ENCODE measurements around the gene THSD8.
"Not testable (repeated sequence)": the region's sequence is repeated elsewhere in the genome, so short reads cannot be mapped to it uniquely, and the experiment has no call there.

Gene THSD8

GRCh38 chr19:12792051-12792852 lies 9.6 kb upstream of the THSD8 start:
- no peaks in the 10 kb centered on the region; the same call in 1 of the 2 replicates for H3K9me3 ChIP-seq
- in situ Hi-C loops (cut with MboI; ENCODE audit: low sequenced_read_pairs), result no loop called here
- DNase-seq (ENCODE audit: low spot score in 2 of 2), result peak; percentile 64 to 84
- H3K4me3 ChIP-seq, result peak overlapping the region; percentile 59
- peaks cover 21% of the 10 kb centered on the region for H3K4me1 ChIP-seq
- H3K36me3 ChIP-seq (replicated peaks), result peaks cover 9% of the 10 kb centered on the region
- H3K27me3 ChIP-seq (ENCODE audit: low read depth), result no peaks in the 10 kb centered on the region

- in situ Hi-C loops (cut with MboI; ENCODE audit: low sequenced_read_pairs), result no loop called here
- H3K9me3 ChIP-seq, result no peaks in the 10 kb centered on the region; the same call in 1 of the 2 replicates
- H3K4me3 ChIP-seq, result peak overlapping the region; percentile 59
- peaks cover 10% of the 10 kb centered on the region for H3K36me3 ChIP-seq (replicated peaks)
- peaks cover 21% of the 10 kb centered on the region for H3K4me1 ChIP-seq
- H3K27me3 ChIP-seq (ENCODE audit: low read depth), result no peaks in the 10 kb centered on the region
- DNase-seq (ENCODE audit: low spot score in 2 of 2), result no peak
These were observed 9.0 kb upstream of the THSD8 start for GRCh38 chr19:12792853-12793289.

DNA sequence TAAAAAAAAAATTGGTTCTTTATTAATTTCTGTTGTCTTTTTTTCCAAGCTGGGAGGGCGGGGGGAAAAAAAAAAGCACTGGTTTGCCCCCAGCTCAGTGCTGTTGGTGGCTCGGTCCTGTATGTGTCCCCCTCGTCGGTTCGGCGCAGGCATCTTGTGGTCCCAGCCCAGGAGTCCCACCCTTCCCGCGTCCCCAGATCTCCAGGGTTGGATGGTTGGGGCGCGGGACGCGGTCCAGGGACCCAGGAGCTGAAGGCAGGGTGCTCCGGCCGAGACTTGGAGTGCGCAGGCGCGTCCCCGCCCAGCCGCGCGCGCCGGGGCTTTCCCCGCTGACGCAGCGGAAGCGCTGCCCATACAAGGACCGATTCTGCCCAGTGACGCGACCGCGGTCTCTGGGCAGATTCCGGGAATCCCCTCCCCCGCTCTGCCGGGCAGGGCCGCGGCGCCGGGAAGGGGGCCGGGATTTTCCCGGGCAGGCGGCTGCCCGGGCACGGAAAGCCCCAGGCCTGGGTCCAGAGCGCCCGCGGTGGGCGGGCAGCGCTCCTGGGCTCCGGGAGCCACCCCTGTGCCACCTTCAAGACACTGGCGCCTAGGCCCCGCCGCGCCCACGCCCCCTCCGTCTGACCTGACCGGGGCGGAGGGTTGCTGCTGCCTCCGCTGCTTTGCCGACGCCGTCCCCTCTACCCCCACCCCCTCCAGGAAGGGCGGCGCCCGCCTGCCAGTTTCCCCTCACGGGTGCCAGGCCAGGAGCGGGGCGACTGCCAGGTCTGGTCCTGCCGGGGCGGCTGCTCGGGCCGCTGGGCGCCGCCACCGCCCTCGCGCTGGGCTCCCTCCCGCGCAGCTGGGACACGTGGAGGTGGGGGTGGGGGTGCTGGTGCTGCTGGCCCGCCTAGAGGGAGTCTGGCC lies 8.3 kb upstream of the THSD8 start:
- peaks cover 10% of the 10 kb centered on the region for H3K36me3 ChIP-seq (replicated peaks)
- no peaks in the 10 kb centered on the region; the same call in 1 of the 2 replicates for H3K9me3 ChIP-seq
- peaks cover 21% of the 10 kb centered on the region for H3K4me1 ChIP-seq
- H3K27me3 ChIP-seq (ENCODE audit: low read depth), result no peaks in the 10 kb centered on the region
- H3K4me3 ChIP-seq, result peak overlapping the region; percentile 59
- in situ Hi-C loops (cut with MboI; ENCODE audit: low sequenced_read_pairs), result no loop called here
- peak; percentile 88 to 93 for DNase-seq (ENCODE audit: low spot score in 2 of 2)

DNA sequence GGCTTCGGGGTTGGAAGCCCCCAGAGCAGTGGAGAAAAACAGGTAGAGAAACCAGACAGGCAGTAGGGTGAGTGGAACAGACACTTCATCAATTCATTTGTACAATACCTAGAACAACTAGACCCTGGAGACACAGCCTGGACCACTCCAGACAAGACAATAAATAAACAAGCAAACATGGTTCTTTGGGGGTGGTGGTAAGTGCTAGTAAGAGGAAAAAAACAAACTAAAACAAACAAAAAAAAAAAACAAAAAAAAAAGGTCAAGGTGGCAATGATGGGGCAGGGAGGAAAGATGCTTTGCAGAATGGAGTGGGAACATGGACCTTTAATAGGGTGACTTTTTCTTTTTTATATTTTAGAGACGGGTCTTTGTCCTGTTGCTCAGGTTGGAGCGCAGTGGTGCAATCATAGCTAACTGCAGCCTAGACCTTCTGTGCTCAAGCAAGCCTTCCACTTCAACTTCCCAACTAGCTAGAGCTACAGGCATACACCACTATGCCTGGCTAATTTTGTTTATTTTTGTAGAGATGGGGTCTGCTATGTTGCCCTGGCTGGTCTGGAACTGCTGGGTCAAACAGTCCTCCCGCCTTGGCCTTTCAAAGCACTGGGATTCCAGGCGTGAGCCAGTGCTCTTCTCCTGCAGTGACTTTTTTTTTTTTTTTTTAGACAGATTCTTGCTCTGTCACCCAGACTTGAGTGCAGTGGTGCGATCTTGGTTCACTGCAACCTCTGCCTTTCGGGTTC lies 7.5 kb upstream of the THSD8 start:
- H3K27me3 ChIP-seq (ENCODE audit: low read depth), result no peaks in the 10 kb centered on the region
- H3K4me1 ChIP-seq, result peaks cover 13% of the 10 kb centered on the region
- peak overlapping the region; percentile 59 for H3K4me3 ChIP-seq
- no peaks in the 10 kb centered on the region; the same call in 1 of the 2 replicates for H3K9me3 ChIP-seq
- no peak for DNase-seq (ENCODE audit: low spot score in 2 of 2)
- H3K36me3 ChIP-seq (replicated peaks), result peaks cover 18% of the 10 kb centered on the region
- in situ Hi-C loops (cut with MboI; ENCODE audit: low sequenced_read_pairs), result no loop called here

- Histone ChIP-seq H3K36me3 (replicated peaks) (peaks cover 24% of the 10 kb centered on the region), H3K4me3 (no peak overlapping the region), H3K27me3 (ENCODE audit: low read depth) (no peaks in the 10 kb centered on the region), H3K9me3 (no peaks in the 10 kb centered on the region; the same call in 1 of the 2 replicates), H3K4me1 (peaks cover 13% of the 10 kb centered on the region)
- DNase-seq (ENCODE audit: low spot score in 2 of 2), result no peak
- in situ Hi-C loops (cut with MboI; ENCODE audit: low sequenced_read_pairs), result no loop called here
These were observed 6.9 kb upstream of the THSD8 start for GRCh38 chr19:12794971-12795381.

GRCh38 chr19:12796146-12797071 lies 5.5 kb upstream of the THSD8 start:
- in situ Hi-C loops (cut with MboI; ENCODE audit: low sequenced_read_pairs), result no loop called here
- DNase-seq (ENCODE audit: low spot score in 2 of 2), result peak; percentile 86 to 88
- no peak overlapping the region for H3K4me3 ChIP-seq

DNA sequence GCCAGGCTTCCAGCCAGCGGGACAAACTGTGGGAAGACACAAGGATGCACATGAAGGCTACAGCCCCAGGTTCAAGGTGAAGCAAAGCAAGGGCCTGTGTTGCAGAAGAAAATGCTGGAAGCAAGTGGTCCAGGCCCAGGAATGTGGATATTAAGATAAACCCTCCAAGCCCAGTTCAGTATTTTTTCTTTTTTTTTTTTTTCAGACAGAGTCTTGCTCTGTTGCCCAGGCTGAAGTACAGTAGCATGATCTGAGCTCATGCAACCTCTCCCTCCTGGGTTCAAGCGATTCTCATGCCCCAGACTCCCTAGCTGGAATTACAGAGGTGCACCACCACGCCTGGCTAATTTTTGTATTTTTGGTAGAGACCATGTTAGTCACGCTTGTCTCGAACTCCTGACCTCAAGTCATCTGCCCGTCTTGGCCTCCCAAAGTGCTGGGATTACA lies 4.7 kb upstream of the THSD8 start:
- H3K36me3 ChIP-seq (replicated peaks), result peaks cover 37% of the 10 kb centered on the region
- no peak overlapping the region for H3K4me3 ChIP-seq
- in situ Hi-C loops (cut with MboI; ENCODE audit: low sequenced_read_pairs), result no loop called here
- H3K9me3 ChIP-seq, result no peaks in the 10 kb centered on the region; the same call in 1 of the 2 replicates
- peaks cover 11% of the 10 kb centered on the region for H3K4me1 ChIP-seq
- H3K27me3 ChIP-seq (ENCODE audit: low read depth), result no peaks in the 10 kb centered on the region
- DNase-seq (ENCODE audit: low spot score in 2 of 2), result no peak

More at GRCh38 chr19:12796146-12797071, 5.5 kb upstream of the THSD8 start:
- H3K36me3 ChIP-seq (replicated peaks), result peaks cover 35% of the 10 kb centered on the region
- H3K27me3 ChIP-seq (ENCODE audit: low read depth), result no peaks in the 10 kb centered on the region
- H3K4me1 ChIP-seq, result peaks cover 10% of the 10 kb centered on the region
- no peaks in the 10 kb centered on the region; the same call in 1 of the 2 replicates for H3K9me3 ChIP-seq

DNA sequence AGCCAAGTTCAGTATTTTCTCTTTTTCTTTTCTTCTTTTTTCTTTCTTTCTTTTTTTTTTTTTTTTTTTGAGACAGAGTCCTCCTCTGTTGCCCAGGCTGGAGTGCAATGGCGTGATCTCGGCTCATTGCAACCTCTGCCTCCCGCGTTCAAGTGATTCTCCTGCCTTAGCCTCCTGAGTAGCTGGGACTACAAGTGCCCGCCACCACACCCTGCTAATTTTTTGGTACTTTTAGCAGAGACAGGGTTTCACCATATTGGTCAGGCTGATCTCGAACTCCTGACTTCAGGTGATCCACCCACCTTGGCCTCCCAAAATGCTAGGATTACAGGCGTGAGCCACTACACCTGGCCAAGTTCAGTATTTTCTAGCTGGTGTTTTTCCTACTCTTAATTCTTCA lies 4.3 kb upstream of the THSD8 start:
- in situ Hi-C loops (cut with MboI; ENCODE audit: low sequenced_read_pairs); H3K9me3 ChIP-seq; DNase-seq (ENCODE audit: low spot score in 2 of 2); H3K4me3 ChIP-seq; H3K27me3 ChIP-seq (ENCODE audit: low read depth): not testable (repeated sequence)
- Histone ChIP-seq H3K36me3 (replicated peaks) (peaks cover 37% of the 10 kb centered on the region), H3K4me1 (peaks cover 15% of the 10 kb centered on the region)

GRCh38 chr19:12799742-12800465 lies 2.0 kb upstream of the THSD8 start:
- H3K36me3 ChIP-seq (replicated peaks), result peaks cover 37% of the 10 kb centered on the region
- peak overlapping the region; percentile 98 for H3K4me3 ChIP-seq
- no peaks in the 10 kb centered on the region for H3K27me3 ChIP-seq (ENCODE audit: low read depth)
- in situ Hi-C loops (cut with MboI; ENCODE audit: low sequenced_read_pairs), result no loop called here
- no peak for DNase-seq (ENCODE audit: low spot score in 2 of 2)
- no peaks in the 10 kb centered on the region; the same call in 1 of the 2 replicates for H3K9me3 ChIP-seq
- peaks cover 12% of the 10 kb centered on the region for H3K4me1 ChIP-seq

DNA sequence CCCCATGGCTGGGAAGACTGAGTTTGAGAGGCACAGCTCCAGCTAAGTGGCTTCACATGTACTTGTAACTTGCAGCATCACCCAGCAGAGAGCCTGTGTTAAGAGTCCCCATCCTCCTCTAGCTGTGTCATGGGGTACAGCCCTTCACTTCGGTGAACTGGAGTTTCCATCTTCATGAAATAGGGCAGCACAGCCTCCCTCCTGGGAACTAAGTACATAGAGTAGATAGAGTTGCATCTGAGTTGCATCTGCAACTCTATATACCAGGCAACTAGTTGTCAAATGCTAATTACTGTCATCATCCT lies 1.5 kb upstream of the THSD8 start:
- no peak for DNase-seq (ENCODE audit: low spot score in 2 of 2)
- H3K4me1 ChIP-seq, result peaks cover 12% of the 10 kb centered on the region
- no peaks in the 10 kb centered on the region for H3K27me3 ChIP-seq (ENCODE audit: low read depth)
- peak overlapping the region; percentile 98 for H3K4me3 ChIP-seq
- no peaks in the 10 kb centered on the region; the same call in 1 of the 2 replicates for H3K9me3 ChIP-seq
- in situ Hi-C loops (cut with MboI; ENCODE audit: low sequenced_read_pairs), result no loop called here
- peaks cover 37% of the 10 kb centered on the region for H3K36me3 ChIP-seq (replicated peaks)

DNA sequence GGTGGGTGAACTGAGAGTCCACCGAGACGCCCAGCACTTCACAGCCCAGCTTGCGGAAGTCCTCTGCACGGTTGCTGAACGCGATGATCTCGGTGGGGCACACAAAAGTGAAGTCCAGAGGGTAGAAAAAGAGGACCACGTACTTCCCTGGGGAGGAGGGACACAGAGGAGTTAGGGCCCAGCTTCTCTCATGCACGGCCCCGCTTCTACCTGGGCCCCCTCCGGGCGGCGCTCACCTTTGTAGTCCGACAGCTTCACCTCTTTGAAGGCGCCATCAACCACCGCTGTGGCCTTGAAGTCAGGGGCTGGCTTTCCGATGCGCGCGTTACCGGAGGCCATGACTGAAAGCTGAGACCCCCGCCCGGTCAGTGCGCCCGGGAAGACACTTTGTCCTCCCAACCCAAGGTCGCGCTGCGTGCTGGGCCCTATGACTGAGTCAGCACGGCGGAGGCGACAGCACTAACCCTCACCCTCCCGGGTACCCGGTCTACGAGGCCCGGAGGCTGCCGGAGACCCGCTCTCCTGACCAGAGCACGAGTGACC lies 875 bp upstream of the THSD8 start:
- in situ Hi-C loops (cut with MboI; ENCODE audit: low sequenced_read_pairs), result no loop called here
- H3K27me3 ChIP-seq (ENCODE audit: low read depth), result no peaks in the 10 kb centered on the region
- H3K4me1 ChIP-seq, result peaks cover 13% of the 10 kb centered on the region
- H3K36me3 ChIP-seq (replicated peaks), result peaks cover 37% of the 10 kb centered on the region
- H3K4me3 ChIP-seq, result peak overlapping the region; percentile 98
- DNase-seq (ENCODE audit: low spot score in 2 of 2), result peak in 1 of 2 experiments; percentile 44
- H3K9me3 ChIP-seq, result no peaks in the 10 kb centered on the region; the same call in 1 of the 2 replicates

All from HAP-1 (cell line).